Measurements from ENCODE around the gene CSF2. TPM values are rescaled to one million over a fixed set of nuclear protein-coding genes. Genes with fewer than 3 reads are reported as not detected.

The CSF2 gene
- 0.14 to 0.21 TPM (median 0.16 TPM) in 3 of 5 replicates, not detected in the others for total RNA-seq (2022; extraction: Qiagen RNA extraction)

GRCh38 chr5:132073231-132074013, at the start of gene CSF2:
CSF2 (plus strand) TSS chr5:132073789; CDS start chr5:132073824, 35 bp downstream.

GRCh38 chr5:132060501-132061161, 13.0 kb upstream of the CSF2 start, which contains the start of gene IL3:
IL3 (plus strand) TSS chr5:132060655; CDS start chr5:132060707, 52 bp downstream.

Other genes with a start within 250 kb of the CSF2 start
- gene MEIKIN, start 128.1 kb upstream of the CSF2 start, total RNA-seq (2022; extraction: Qiagen RNA extraction) = not detected in 5 replicates
- gene ACSL6, start 62.1 kb upstream of the CSF2 start, total RNA-seq (2022; extraction: Qiagen RNA extraction) = 0.08 to 0.60 TPM (median 0.15 TPM) in 5 replicates
- gene IL3, start 13.1 kb upstream of the CSF2 start, total RNA-seq (2022; extraction: Qiagen RNA extraction) = not detected in 5 replicates
- gene P4HA2, start 154.1 kb downstream of the CSF2 start, total RNA-seq (2022; extraction: Qiagen RNA extraction) = 43.6 to 56.5 TPM (median 49.4 TPM) in 5 replicates
- 0.59 to 1.5 TPM (median 1.0 TPM) in 5 replicates for gene PDLIM4, start 183.9 kb downstream of the CSF2 start, total RNA-seq (2022; extraction: Qiagen RNA extraction)
- gene SLC22A4, start 220.6 kb downstream of the CSF2 start, total RNA-seq (2022; extraction: Qiagen RNA extraction) = 4.8 to 6.3 TPM (median 5.4 TPM) in 5 replicates

Data from A549 treated with dexamethasone at 1 μM for 4 hours (cell line).